Colon (tissue), 2 donors: Measurements from ENCODE around the gene MTHFD1.

ENCODE experiments used
- FAIRE-seq: peaks from 2 replicates; lab custom pipeline; 2012; peaks lifted over from hg19 to GRCh38; lab: Jason Lieb, UNC
- donor health status: control.
- donor health status: control.

MTHFD1 gene

DNA sequence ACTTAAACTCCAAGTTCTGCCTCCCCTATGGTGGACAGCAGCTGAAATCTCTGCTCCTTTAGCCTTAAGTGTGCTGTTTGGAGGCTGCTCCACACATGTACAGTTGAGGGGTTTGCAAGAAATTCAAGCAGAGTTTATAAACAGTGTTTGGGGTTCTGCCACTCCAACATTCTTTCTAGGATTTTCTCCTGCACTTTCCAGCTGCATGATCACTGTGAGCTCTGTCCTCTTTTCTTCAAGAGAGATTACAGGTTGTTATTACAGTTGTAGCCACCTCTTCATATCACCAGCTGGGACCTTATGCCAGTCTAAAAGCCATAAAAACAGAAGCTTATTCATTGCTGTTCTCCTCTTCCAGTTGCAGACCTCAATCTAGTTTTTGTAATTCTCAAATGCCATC, 107.1 kb downstream of the MTHFD1 start:
- no peak for FAIRE-seq

DNA sequence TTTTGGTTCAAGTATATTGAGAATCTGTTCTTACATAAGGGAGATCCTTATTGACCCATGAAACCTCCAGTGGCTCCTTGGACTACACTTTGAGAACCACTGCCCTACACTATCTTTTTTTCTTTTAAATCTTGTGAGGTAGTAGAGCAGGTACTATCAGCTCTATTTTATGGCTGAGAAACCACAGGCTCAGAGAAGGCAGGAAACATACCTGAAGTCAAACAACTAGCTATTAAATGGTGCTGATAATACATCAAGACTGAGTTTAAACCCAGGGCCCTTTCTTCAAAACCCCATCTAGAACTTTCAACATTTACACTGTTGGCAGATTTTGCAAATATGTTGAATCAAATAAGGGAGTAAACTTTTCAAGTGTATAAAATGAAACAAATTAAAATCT, 108.6 kb downstream of the MTHFD1 start:
- no peak for FAIRE-seq

DNA sequence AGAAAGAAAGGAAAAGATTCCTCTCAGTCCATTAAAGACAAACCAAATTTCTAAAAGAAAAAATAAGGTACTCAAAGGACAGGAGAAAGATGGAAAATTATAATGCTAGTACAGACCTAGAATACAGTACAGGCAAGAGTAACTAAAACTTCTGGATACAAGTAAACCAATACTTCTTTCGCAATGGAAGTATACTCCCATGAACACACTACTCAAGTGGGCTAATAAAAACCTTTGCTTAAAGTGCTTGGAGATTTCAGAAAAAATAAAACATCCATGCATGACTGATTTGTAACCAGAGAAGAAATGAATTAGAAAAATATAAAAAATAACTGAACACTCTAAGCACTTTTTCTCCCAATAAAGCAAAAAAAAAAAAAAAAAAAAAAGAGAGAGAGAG, 111.9 kb downstream of the MTHFD1 start:
- no peak for FAIRE-seq

DNA sequence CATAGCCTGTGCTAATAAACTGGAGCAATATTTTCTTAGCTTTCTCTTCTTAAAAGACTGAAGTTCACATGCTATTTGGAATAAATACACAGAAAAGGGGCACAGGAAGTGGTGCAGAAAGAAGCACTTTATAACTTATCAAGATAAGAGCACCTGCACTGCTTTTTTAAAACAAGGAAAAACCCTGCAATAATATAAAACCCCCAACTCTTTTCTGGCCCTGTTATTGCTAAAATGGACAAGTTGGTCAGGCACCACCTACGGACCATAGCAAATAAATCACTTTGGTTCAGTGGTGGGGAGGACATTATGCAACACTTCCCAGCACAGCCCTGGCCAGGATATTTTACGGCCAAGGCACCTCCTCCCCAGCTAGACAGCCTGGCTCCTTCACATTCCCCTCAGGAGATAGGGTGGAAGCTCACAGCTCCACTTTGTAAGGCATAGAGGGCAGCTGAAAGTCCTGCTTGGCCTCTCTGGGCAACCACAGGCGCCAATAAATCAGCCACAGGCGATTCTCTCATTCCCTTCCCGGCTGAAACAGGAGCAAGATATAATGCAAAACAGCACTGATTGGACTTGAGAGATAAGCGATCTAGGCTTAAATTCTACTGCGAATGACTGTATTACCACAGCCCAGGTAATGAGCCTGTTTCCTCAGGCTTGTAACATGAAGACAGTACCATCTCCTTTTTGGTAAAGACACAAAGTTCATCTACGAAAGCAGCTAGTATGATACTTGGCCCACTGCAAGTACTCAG, 113.4 kb downstream of the MTHFD1 start:
- no peak for FAIRE-seq

DNA sequence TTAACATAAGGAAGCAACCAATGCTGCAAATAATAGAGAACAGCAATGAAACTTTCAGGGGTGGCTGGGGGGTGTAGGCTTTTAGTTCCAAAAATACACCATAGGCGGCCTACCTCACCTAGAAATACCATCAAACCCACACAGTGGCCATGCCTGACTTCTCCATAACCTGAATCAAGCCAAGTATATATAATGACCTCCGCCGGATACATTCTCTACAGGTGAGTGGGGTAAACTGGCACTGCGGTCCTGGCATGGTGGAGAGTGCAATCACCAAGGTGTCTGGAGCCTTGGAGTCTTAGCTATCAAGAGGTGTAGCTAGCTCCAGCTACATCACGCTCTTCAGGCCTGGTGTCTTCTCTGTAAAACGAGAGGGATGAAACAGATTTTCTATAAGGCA, 114.3 kb downstream of the MTHFD1 start:
- FAIRE-seq: no peak

DNA sequence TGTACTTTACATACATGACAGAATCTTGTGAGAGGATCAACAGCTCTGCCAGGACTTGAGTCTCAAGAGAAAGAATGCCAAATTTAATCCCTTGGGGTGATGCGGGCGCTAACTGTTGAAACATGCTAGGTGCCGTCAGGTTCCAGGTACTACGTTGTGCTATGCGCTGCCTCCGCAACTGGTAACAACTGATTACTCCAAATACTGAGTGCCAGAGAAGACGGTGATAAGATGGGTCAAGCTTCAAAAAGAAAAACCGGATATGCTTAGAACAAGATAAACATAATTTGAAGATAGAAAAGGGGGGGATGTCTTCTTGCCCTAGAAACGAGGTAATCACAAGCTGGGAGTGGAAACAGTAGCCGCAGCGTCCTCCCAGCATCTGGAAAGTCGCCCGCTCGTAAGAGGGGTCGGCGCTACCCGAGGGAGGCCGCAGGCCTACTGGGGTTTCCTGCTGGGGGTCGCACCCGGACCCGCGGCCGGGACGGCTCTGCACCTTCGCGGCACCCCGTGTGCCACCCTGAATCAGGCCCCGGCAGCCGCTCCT, 114.8 kb downstream of the MTHFD1 start:
- no peak for FAIRE-seq

DNA sequence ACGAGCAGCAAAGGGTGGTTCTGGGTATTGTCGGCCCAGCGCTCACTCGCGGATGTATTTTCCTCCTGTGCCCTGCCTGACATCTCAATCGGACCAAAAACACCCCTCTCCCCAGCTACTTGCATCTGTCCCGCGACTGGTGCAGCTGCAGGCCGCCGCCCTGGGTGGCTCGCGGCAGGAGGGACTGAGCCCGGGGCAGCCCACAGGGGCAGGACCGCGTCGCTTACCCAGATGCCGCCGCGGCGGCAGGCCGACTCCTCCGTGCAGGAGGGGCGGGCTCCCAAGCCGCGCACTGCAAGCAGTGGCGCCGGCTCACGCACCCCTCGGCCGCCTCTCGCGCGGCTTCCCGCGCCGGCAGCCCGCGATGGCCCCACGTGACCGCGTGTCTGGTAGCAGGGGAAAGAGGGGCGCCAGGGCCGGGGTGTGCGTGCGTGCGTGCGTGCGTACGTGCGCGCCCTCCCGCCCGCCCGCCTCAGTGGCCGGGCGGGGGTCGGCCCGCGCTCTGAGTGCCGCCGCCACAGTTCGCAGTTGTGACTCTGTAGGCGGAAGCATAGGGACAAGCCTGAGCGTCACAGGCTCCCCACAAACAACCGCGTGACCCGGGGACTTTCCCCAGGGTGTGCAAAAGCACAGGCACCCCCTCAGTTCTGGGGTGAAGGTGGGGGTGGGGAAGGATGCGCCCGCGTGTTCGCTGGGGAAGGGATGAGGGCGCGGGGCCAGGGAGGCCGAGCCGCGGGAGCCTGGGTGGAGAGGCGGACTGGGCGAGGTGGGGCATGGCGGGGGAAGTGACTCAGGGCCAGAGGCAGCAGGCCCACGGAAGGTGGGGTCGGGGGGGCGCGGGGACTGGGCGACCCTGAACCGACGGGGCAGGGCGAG, 115.5 kb downstream of the MTHFD1 start, which contains the start of gene ZBTB25:
ZBTB25 (minus strand) TSS at position 405 of the 876 bp plus-strand sequence. CDS start 13,305 bp downstream, outside the sequence.
- FAIRE-seq: no peak

DNA sequence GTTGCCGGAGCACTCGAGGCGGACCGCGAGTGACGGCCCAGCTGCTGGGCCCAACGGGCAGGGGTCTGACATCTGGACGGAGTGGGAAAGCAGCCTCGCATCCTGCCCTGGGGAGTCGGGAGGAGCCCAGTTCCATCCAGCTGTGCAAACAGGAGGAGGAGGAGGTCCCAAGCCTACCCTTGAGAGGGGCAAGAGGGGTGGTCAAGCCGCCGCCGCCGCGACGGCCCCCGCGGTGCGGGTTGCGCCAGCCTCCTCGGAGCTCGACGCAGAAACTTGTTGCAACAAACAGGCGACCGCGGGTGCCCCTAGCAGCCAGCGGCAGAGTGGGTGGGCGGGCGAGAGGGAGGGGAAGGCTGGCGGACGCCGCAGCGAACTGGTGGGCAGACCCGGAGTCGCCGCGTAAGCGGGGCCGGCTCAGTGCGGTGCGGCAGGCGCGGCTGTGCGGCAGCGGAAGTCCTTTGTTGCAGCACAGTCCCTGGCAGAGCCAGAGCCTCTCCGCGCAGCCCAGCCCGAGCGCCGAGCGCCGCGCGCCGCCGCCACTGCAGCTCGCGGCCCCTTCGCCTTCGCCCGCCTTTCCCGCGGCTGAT, 116.2 kb downstream of the MTHFD1 start, which contains the start of gene ZBTB1:
ZBTB1 (plus strand) TSS at position 461 of the 587 bp plus-strand sequence. CDS start 16,735 bp downstream, outside the sequence.
- FAIRE-seq: no peak

DNA sequence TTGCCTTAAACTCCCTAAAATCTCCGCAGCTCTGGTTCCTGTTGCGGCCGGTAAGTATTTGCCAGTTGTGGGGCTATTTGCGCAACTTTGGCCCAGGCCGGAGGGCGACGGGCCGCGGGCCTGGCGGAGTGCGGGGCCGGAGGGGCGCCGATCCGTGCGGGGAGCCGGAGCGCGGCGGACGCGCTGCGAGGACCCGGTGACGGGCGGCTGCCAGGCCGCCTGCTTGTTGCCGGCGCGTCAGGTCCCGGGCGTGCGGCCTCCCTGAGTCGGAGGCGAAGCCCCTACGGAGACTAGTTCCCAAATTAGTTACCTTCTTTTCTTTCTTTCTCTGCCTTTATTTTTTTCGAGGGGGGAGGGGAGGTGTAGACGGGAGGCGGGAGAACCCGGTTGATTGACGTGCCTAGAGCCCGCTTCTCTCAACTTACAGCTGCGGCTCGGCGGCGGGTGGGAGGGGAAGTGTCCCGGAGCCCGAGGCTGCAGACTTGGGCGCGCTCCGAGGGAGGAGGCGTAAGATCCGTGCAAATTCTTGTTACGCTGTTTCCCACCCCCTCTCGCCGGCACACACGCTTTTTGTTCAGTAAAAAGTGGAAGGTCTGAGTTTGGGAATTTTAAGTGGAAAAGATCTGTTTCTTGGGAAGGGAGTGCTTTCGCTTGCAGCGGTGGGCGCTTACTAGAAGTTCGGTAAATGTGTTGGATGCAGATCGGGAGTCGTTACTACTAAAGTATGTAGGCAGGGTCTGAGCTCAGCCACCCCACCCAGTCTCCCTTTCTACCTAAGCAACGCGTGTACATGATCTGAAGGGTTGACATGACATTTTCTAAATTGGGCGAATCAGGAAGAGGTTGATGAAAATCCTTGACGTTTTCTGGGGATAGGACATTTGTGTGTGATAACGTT, 117.0 kb downstream of the MTHFD1 start:
- no peak for FAIRE-seq

DNA sequence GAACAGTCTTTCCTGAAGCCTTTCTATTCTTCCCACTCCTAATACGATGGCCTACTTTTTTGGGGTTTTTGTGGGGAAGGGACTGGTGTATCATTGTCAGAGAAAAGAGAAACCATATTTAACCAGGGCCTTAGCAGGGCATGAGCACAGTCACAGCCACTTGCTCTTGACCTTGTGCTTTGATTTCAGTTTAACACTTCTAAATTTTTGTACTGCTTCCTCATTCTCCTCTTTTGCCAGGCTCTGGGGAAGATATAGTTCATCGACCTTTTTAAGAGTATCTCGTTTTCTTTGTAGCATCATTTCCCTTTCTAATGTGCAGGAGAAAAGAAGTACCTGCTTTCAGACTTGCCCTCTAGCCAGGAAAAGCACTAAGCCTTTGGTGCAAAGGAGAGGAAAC, 118.6 kb downstream of the MTHFD1 start:
- FAIRE-seq: no peak

DNA sequence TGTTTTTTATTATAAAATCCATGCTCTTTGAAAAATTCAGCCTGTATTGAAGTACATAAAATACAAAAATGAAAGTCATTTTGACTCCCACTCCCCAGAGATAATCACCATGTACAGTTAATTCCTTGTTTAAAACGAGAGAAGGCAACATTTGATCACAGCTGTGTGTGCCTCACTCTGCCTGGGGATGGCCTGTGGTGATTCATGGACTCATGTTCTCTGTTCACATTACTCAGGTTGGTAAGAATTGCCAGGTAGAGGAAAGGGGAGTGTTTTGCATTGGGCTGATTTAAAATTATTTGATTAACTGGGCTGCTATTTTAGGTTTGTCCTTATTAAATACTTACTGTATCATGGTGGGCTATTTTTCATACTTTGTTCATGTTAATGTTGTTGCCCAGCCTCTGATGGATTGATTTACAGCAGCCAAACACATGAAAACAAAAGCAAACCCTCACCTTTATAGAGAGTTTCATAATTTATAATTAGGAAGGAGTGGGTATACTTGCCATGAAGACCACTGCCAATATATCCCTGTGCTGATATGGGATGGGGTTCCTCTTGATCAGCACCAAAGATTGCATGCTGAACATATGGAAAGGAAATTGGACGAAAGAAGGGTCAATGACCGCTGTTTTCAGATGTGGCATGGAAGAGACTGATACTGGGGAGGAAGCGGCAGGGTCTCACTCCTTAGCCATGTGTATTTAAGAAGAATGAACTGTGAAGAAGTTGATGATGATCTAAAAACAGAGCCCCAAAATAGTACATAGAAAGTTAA, 119.4 kb downstream of the MTHFD1 start:
- FAIRE-seq: no peak

DNA sequence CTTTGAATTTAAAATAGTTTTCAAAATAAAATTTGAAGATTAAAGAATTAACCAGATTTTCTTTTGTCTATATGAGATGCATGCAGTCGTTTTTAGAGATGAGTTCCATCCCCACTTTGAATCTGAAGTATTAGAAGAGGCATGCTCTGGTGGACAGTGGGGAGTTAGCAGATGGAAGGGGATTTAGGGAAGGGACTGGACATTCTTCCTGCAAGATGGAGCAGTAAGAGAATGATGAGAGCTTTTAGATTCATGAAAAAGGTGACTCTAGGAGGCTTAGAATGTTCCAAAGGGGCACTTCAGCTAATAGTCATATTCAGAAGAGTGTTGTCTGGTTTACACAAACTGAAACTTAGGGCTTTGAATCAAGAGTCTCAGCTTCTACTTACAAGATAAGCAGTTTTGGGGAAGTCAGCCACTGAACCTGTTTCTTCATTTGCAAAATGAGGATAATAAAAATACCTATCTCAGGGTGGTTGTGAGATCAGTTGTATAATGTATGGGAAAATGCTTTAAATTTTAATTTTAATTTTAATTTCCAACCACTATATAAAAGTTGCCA, 120.1 kb downstream of the MTHFD1 start:
- no peak for FAIRE-seq

DNA sequence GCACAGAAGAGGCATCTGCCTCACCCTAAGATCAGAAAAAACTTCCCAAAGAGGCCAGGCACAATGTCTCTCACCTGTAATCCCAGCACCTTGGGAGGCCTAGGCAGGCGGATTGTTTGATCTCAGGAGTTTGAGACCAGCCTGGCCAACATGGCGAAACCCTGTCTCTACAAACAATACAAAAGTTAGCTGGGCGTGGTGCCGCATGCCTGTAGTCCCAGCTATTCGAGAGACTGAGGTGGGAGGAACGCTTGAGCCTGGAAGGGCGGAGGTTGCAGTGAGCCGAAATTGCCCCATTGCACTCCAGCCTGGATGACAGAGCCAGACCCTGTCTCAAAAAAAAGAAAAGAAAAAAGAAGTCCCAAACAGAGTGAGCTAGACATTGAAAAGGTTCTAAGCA, 120.9 kb downstream of the MTHFD1 start:
- no peak for FAIRE-seq
